Type B pancreatic cell (in vitro differentiated cells): Measurements from ENCODE around the gene STEAP4. TPM values are rescaled to one million over a fixed set of nuclear protein-coding genes. Genes with fewer than 3 reads are reported as not detected.
A peak's percentile ranks its signal among the peaks of the same experiment; 100 is the strongest.

Experiments
- DNase-seq: peaks from one replicate; pipeline ENCODE4 v3.0.0; 2021; ENCODE audit warnings: mixed read lengths; ENCODE audit not compliant: unreplicated experiment; ENCODE audit errors: extremely low spot score
- H3K27ac Mint-ChIP-seq: 2 replicates; pipeline ENCODE4 v1.8.0; 2021; ENCODE audit warnings: mild to moderate bottlenecking, mixed read lengths
- H3K27me3 Mint-ChIP-seq: 2 replicates; pipeline ENCODE4 v1.8.0; 2021; ENCODE audit warnings: mixed read lengths
- H3K36me3 Mint-ChIP-seq: 2 replicates; pipeline ENCODE4 v1.8.0; 2021; ENCODE audit warnings: mixed read lengths
- H3K4me1 Mint-ChIP-seq: one replicate; pipeline ENCODE4 v1.8.0; 2021; ENCODE audit warnings: mixed read lengths; ENCODE audit not compliant: unreplicated experiment
- H3K4me3 Mint-ChIP-seq: 2 replicates; pipeline ENCODE4 v1.8.0; 2021; ENCODE audit warnings: mild to moderate bottlenecking, mixed read lengths
- H3K9me3 Mint-ChIP-seq: 2 replicates; pipeline ENCODE4 v1.8.0; 2021; ENCODE audit warnings: mixed read lengths
- CTCF ChIP-seq: fragments of 200-600 bp; sonication (generic); conservative IDR thresholded peaks from 2 replicates; pipeline ENCODE4 v1.5.0; 2021; ENCODE audit warnings: antibody characterized with exemption, mild to moderate bottlenecking
- total RNA-seq: library from RNA; stranded (reverse); gene quantifications from 2 replicates; pipeline ENCODE4 v1.2.1, GENCODE V29; 2021; ENCODE audit warnings: low replicate concordance

STEAP4 gene
- total RNA-seq, 1 donor from 2014 or later: 1.2 TPM

GRCh38 chr7:88346357-88346756, 39.7 kb upstream of the STEAP4 start:
- no peak for TF ChIP-seq CTCF
- no peak for DNase-seq
- Mint-ChIP-seq H3K27ac (no peak overlapping the region), H3K9me3 (no peaks in the 10 kb centered on the region), H3K4me3 (no peak overlapping the region), H3K27me3 (peaks cover 30% of the 10 kb centered on the region), H3K36me3 (no peaks in the 10 kb centered on the region), H3K4me1 (no peaks in the 10 kb centered on the region)

- peak; percentile 80 for TF ChIP-seq CTCF
- no peak for DNase-seq
- Mint-ChIP-seq H3K9me3 (no peaks in the 10 kb centered on the region), H3K27me3 (peaks cover 30% of the 10 kb centered on the region), H3K27ac (no peak overlapping the region), H3K4me3 (no peak overlapping the region), H3K4me1 (no peaks in the 10 kb centered on the region), H3K36me3 (no peaks in the 10 kb centered on the region)
Observed at GRCh38 chr7:88344956-88345832, 38.5 kb upstream of the STEAP4 start.

- DNase-seq: no peak
- no peaks in the 10 kb centered on the region for H3K36me3 Mint-ChIP-seq
- H3K9me3 Mint-ChIP-seq: no peaks in the 10 kb centered on the region
- H3K4me1 Mint-ChIP-seq: no peaks in the 10 kb centered on the region
- H3K27me3 Mint-ChIP-seq: peaks cover 32% of the 10 kb centered on the region
- no peak overlapping the region for H3K27ac Mint-ChIP-seq
- no peak overlapping the region for H3K4me3 Mint-ChIP-seq
- no peak for TF ChIP-seq CTCF
Observed at GRCh38 chr7:88344271-88344670, 37.6 kb upstream of the STEAP4 start.

- H3K9me3 Mint-ChIP-seq: no peaks in the 10 kb centered on the region
- H3K4me3 Mint-ChIP-seq: no peak overlapping the region
- no peak overlapping the region for H3K27ac Mint-ChIP-seq
- no peak for TF ChIP-seq CTCF
- DNase-seq: no peak
- no peaks in the 10 kb centered on the region for H3K36me3 Mint-ChIP-seq
- no peaks in the 10 kb centered on the region for H3K4me1 Mint-ChIP-seq
- peaks cover 30% of the 10 kb centered on the region for H3K27me3 Mint-ChIP-seq
Observed at GRCh38 chr7:88339195-88339922, 32.7 kb upstream of the STEAP4 start.

- no peaks in the 10 kb centered on the region for H3K9me3 Mint-ChIP-seq
- H3K27ac Mint-ChIP-seq: no peak overlapping the region
- no peak for DNase-seq
- H3K36me3 Mint-ChIP-seq: no peaks in the 10 kb centered on the region
- H3K27me3 Mint-ChIP-seq: peaks cover 35% of the 10 kb centered on the region
- no peak for TF ChIP-seq CTCF
- H3K4me1 Mint-ChIP-seq: no peaks in the 10 kb centered on the region
- no peak overlapping the region for H3K4me3 Mint-ChIP-seq
Observed at GRCh38 chr7:88338503-88338902, 31.8 kb upstream of the STEAP4 start.
